Astrocyte of the spinal cord (primary cell): Measurements from ENCODE around the gene SLIT3.

ENCODE experiments used
- DNase-seq: peaks from one replicate; pipeline ENCODE4 v3.0.0; 2011; ENCODE audit warnings: low read depth, low spot score
- H3K4me3 ChIP-seq: 2 replicates; pipeline ENCODE4 v1.5.1; 2011; ENCODE audit warnings: low read depth, mild to moderate bottlenecking, low read length, moderate library complexity
- in situ Hi-C: cut with HindIII; loops from 2 replicates; pipeline ENCODE4 v1.10.0; 2017; ENCODE audit warnings: low sequenced_read_pairs
- TF ChIP-seq, protein P1 (sequence below): IDR thresholded peaks from 2 replicates; pipeline ENCODE4 v1.5.1; 2012; ENCODE audit warnings: low read depth, mild to moderate bottlenecking, low read length, inconsistent platforms

The SLIT3 gene

DNA sequence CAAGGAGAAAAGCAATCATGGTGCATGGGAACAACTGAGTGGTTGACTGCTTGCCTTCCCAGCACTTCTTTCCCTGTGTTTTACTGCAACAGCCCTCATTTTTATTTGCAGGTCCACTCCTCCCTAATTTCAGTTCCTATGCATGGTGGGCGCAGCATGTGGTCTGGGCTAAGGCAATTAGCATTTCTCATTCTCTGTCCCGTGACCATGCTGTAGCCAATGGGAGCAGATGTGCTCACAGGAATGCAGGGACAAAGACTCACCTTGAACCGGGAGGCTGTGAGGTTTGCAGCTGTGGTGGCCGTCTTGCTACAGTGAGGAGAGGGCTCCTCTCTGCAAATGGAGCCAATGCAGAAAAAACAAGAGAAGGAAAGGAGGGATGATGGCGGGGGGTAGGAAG, 315.5 kb downstream of the SLIT3 start:
- H3K4me3 ChIP-seq = no peak overlapping the region
- in situ Hi-C loops = no loop called here
- TF ChIP-seq, protein P1, sequence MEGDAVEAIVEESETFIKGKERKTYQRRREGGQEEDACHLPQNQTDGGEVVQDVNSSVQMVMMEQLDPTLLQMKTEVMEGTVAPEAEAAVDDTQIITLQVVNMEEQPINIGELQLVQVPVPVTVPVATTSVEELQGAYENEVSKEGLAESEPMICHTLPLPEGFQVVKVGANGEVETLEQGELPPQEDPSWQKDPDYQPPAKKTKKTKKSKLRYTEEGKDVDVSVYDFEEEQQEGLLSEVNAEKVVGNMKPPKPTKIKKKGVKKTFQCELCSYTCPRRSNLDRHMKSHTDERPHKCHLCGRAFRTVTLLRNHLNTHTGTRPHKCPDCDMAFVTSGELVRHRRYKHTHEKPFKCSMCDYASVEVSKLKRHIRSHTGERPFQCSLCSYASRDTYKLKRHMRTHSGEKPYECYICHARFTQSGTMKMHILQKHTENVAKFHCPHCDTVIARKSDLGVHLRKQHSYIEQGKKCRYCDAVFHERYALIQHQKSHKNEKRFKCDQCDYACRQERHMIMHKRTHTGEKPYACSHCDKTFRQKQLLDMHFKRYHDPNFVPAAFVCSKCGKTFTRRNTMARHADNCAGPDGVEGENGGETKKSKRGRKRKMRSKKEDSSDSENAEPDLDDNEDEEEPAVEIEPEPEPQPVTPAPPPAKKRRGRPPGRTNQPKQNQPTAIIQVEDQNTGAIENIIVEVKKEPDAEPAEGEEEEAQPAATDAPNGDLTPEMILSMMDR = no peak
- DNase-seq = no peak

DNA sequence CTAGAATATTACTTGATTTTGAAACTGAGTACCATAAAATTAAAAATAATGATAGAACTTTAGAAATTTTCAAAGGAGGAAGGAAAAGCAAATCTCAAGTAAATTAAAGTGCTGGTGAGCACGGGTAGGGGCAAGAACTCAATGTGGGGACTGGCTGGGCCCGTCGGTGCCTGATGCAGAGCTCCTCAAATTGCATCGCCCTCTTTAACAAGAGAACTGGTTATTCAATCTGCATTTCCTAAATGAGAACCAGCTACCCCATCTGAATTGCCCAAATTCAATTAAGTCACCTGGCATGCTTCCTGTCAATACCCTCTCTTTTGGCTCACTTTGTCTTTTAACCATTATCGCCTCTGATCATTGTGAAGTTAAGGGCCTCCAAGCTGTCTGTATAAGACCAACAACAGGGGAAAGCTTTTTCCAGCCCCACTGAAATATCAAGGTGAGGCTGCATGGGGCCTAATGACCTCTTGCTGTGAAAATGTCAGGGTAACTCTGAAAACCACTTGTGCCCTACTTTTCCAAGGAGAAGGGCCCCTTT, 316.7 kb downstream of the SLIT3 start:
- DNase-seq = no peak
- TF ChIP-seq, protein P1 = no peak
- in situ Hi-C loops = no loop called here
- no peak overlapping the region for H3K4me3 ChIP-seq

DNA sequence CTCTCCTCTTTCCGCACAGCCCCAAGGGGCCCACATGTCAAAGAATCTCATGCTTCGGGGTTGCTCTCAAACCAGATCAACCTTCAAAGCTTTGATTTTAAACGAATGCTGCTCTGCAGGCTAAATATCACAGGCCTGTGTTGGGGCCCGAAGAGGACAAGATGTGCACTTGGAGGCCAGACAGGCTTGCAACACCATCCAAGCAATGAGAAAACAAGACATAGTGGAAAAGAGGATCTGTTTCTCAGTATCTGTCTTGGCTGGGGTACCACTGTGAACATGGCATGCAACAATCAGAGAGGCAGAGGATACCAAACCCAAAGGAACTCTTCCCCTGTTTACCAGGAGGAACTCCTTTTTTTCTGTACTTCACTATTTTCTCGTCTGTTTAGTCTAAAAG, 321.8 kb downstream of the SLIT3 start:
- no peak overlapping the region for H3K4me3 ChIP-seq
- TF ChIP-seq, protein P1 = no peak
- DNase-seq = no peak
- in situ Hi-C loops = no loop called here

DNA sequence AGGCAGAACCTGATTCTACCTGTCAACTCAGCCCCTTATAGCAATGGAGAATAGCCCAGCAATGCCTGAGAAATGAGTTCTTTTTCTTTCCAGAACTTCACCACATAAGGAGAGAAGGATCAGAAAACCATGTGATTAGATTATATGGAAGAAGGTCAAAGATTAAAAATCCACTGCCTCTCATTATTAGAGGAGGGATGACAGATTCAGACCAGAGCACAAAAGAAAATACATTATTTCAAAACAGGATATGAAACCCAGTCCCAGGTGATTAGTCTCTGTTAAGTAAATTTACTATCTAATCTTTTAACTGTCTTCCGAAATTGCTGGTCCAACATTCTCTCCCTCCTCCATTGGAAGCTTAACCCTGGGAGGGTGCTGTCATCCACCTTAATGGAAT, 322.4 kb downstream of the SLIT3 start:
- TF ChIP-seq, protein P1 = no peak
- no peak overlapping the region for H3K4me3 ChIP-seq
- no peak for DNase-seq
- in situ Hi-C loops = no loop called here

DNA sequence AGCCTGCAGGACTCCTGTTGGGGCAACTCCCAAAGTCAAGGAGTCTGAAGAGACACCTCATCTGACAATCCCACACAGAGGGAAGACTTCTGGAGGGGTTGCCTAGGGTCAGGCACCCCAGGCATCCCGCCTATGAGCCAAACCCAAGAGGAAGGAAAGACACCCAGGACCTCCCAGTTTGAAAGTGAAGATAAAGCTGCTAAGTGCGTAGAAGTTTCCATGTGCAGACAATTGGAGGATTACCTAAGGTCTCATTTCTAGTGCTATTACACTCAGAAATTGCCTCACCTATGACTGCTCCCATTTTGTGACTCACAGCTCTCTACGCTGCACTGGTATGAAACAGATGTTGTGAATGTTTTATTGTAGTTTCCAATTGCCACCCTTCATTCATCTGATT, 322.9 kb downstream of the SLIT3 start:
- TF ChIP-seq, protein P1 = no peak
- DNase-seq = peak; percentile 19
- no peak overlapping the region for H3K4me3 ChIP-seq
- in situ Hi-C loops = no loop called here

DNA sequence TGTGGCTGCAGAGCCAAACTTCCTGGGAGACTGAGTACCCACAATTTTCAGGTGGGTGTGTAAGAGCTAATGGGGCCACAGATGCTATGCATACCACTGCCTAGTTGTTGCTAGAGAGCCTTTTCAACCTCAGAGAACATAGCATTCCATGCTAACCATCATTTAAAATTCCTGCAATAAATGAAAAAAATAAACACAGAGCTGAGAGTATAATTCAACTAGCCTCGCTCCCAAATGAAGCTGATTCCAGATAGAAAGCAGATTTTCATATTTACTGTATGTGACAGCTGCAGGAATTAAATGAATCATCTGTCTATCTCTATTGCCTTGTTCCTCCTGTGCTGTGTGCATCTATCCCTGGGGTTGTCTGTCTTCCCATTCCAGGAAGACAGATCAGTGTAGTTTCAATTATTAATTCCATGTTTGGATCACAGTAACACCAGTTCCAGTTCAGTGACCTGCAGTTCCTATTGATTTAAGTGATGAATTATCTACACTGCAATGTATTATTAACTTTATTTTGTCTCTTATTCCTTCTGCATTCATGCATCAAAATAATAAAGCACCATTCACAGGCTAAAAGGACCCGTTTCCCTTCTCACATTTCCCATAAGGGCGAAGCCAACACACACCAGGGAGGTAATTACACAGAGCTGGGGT, 324.5 kb downstream of the SLIT3 start:
- H3K4me3 ChIP-seq = no peak overlapping the region
- in situ Hi-C loops = no loop called here
- TF ChIP-seq, protein P1 = no peak
- peak; percentile 38 for DNase-seq

DNA sequence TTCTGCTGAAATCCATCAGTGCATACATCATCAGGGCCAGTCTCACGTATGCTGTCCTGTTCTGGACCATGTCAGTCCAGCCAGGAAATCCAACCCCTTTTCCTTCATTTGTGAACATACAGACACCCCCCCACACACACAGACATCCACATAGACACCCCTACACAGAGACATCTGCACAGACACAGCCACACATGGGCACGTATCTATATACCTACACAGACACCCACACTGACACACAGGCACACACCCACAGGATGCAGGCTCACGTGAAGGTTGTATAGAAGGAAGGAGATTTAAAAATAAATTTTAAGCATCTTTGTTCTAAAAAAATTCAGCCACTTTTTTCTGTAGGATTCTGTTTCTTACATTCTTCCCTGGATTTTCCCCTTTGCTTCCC, 325.6 kb downstream of the SLIT3 start:
- H3K4me3 ChIP-seq = no peak overlapping the region
- TF ChIP-seq, protein P1 = no peak
- no peak for DNase-seq
- in situ Hi-C loops = no loop called here
